GM19397 (cell line): ENCODE data around the gene CHCHD6.

Source experiments
- ATAC-seq: cut with Tn5 transposase; IDR thresholded peaks from one replicate; pipeline ENCODE4 v1.9.1; 2021; ENCODE audit warnings: mild to moderate bottlenecking, moderate library complexity; ENCODE audit not compliant: unreplicated experiment

Gene CHCHD6

DNA sequence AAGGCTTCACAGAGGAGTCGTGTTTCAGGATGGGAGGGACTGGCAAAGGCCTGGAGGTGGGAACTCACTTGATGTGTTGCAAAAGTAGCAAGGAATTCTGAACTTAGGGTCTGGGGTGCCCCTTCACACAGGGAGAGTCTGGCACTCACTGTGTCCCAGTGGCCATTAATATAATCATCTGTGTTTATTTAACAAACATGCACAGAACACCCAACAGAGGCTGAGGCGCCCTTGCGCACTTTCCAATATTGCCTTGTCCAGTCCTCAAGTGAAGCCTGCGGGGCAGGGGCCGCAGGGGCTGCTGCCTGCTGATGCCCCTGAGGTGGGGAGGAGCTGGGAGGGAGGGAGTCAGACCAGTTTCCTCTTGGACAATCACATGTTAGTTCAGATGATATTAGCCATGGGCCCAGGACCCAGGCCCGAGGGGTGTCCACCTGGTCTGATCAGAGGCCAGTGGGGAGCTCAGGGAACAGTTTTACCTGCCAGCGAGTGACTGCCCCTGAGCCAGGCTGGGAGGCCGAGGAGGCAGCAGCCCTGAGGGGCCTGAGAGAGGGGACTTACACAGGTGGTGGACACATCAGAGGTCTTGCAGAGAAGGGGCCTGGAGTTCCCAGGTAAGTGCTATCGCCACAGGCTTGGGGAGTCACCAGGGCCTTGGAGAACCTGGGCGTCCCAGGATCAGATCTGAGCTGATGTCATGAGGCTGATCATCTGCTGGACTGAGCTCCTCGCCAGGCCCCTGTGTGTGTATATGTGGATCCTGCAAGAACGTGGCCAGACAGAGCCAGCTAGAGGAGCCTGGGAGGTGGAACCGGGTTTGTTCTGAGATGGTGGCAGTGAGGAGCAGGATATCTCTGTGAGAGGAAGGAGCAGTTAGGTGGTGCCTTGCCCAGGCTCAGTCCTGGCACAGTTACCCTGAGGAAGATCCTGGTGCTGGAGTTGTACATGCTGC lies 35.3 kb upstream of the CHCHD6 start:
- ATAC-seq: no peak

DNA sequence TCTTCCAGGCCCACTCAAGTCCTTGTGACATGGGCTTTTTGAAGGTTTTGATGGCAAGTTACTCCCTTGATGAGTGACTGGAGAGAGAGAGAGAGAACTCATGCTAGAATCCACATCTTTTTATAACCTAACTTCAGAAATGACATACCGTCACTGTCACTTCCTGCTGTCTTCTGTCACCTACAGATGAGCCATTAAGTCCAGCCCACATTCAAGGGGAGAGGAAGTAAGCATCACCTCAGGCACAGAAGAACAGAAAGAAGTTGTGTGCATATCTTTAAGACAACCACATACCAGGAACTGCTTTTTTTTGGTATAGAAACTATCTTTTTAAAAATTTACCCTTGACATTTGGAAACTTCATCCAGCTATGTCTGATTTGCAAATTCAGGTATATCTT lies 32.5 kb upstream of the CHCHD6 start:
- ATAC-seq: no peak

DNA sequence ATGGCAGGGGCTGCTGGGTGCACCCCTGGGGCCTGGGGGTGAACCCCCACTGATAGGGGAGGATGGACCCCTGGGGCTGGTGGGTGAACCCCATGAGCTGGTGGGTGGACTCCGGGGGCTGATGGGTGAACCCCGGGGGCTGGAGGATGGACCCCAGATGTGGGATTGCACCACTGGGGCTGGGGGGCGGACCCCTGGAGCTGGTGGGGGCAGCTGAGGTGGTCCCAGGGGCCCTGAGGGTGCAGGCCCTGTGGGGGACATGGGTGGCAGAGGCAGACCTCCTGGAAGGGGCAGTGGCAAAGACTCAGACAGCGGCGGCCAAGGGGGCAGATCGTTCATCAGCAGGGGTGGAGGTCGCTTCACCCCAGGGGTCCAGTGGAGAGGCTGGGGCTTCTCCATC lies 31.7 kb upstream of the CHCHD6 start:
- ATAC-seq: no peak

DNA sequence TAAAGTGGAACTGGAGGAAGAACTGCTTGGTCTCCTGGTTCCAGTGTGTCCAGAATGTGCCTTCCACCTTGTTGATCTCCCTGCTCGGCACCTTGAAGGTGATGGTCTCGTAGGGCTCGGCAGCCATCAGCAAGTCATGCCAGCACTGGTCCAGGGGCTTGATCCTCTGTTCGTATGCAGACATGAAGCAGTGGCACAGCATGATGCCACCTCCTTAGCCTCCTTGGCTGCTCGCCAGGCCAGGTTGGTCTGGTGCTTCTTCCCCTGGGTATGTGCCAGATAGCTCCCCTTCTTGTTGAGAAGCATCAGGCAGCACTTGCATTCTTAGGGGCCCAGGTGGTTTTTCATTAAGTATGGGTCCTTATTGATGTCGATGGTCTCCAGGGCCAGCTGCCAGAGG lies 31.3 kb upstream of the CHCHD6 start:
- ATAC-seq: no peak

DNA sequence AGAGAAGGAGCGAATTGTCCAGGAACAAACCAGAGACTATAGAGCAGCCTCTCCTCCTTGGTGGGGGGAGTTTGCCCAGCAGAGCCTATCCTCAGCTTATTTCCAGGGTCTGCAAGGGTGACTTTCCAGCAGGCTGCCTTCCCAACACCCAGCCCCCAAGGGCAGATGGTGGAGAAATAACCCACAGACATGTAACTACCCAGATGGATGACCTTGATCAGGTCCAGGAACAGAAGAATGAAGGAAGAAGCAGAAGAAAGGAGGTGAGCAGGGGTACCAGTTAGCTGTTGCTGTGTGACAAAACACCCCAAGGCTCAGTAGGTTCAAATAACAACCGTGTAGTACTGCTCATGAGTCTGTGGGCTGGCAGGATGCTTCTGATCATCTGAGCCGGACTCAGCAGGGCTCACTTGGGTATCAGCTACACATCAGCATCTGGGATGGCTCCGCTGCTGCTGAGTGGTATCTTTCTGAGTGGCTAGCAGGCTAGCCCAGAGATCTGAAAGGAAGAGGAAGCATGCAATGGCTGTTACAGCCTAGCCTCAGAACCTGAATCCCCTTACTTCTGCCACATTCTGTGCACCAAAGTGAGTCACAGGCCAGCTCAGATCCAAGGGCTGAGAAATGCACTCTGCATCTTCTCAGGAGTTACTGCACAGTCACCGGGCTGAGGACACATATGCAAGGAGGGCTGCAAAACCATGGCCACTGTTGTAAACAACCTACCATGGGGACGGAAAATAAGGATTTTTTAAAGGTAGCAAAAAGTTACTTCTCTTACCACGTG lies 26.9 kb upstream of the CHCHD6 start:
- ATAC-seq: no peak

DNA sequence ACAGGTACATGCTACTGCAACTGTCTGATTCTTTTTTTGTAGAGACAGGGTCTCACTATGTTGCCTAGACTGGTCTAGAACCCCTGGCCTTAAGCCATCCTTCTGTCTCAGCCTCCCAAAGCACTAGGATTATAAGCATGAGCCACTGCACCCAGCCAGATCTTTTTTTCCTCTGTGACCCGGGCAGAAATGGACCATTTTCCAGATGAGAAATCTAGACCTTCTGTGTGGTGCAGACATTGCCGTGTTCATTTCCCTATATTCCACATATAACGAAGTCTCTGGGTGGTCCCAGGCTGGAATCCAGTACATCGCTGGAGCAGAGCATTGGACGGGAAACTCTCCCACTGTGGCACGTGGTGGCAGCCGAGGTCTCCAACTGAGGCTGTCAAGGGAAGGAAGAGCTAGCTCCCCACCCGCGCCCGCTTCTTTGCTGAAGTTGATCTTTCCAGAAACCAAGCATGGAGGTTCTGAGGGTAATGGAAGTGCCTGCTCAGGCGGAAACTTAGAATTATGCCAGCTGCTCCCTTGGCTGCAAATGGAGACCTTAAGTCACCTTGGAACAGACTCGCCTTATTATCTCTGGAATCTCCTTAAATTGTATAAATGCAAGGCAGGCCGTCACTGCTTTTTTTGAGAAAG lies 26.1 kb upstream of the CHCHD6 start:
- no peak for ATAC-seq

DNA sequence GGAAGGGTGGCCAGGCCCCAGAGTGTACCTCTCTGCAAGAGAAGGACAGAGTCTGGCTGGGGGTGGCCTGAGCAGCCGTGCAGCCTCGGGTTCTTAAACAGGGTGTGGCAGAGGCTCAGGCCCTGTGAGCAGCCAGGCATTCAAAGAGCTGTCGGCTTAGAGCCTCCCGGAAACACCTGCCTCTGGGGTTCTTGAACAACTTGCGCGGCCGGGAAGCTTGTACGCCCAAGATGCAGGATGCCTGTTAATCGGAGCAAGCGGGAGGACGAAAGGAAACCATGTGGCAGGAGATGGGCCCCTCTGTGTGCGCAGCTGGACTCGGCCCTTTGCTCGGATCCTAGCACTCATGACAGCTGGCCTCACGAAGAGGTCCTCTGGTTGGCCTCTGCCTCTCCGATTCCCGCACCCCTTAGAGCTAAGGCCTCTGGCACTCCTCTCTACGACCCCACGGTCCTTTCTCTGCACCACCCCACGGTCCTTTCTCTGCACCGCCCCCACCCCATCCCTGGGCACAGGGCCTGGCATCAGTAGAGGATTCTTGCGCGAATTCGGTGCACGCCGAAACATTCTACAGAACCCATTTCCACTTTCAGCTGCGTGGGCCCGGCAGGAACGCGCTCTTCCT lies 25.2 kb upstream of the CHCHD6 start:
- no peak for ATAC-seq

DNA sequence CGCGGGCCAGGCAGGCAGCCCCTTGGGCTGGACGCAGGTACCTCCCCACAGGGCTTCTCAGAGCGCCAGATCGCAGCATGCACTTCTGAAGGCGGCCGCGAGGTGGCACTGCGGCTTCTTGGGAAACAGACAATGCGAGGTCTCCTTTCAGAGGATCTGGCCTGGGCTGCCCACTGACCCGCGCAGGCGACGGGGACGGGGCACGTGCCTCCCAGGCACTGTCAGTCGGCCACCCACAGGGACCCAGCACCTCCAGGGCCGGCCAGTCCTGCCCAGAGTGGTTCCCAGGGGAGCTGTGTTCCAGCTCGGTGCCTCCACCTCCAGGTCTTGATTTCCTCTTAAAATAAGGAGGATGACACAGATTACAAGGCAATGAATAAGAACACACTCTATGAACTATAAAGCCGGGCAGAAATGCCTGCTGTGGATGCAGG lies 24.7 kb upstream of the CHCHD6 start:
- ATAC-seq: no peak

DNA sequence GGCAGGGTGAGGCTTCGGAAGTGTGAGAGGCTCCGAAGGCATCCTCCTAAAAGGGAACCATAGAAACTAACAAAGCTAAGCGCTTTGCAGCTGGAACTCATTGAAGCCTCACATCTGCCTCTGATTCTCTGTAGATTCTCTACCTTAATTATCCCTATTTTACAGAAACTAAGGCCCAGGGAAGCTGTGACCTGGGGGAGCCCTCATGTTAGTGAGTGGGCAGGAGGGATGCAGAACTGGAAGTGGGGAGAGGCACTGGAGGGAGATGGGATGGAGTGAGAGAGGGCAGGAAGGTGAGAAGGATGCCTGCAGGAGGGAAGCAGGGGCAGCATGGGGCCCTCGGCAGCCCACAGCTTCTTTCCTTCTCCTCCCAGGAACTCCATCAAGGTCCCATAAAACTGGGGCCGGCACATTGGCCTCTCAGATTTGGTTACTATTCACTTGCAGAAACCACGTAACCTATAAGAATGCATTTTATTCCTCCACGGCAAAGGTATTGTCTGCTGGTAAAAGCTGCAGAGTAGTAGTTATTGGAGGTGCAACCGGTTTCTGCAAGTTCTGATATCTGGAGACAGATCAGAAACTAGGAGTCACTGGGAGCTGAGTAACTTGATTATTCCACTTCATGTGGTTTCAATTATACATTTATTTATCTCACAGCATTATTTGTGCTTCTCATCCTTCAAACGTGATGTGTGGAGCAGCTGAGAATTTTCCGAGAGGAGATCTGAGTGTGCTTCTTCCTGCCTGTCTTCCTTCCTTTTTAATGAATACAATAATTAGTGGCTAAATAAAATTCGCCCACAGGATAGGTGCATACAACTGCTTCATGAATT lies 24.0 kb upstream of the CHCHD6 start:
- ATAC-seq: no peak

DNA sequence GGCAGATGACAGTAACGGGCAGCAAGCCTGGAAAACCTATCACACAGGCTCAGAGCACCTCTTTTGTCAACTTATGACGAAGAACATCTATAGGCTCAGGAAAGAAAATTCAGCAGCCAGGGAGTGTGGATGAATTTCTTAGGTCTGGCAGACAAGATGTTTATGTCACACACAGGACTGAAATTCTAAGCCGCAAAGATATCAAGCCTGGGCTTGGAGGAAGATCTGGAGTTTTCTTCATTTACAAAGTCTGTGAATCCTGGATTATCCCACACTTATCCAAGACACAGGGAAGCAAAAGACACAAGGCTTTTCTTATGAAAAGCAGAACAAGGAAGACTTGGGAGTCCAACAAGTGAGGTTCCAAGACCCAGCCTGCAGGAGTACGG lies 23.4 kb upstream of the CHCHD6 start:
- ATAC-seq: no peak

DNA sequence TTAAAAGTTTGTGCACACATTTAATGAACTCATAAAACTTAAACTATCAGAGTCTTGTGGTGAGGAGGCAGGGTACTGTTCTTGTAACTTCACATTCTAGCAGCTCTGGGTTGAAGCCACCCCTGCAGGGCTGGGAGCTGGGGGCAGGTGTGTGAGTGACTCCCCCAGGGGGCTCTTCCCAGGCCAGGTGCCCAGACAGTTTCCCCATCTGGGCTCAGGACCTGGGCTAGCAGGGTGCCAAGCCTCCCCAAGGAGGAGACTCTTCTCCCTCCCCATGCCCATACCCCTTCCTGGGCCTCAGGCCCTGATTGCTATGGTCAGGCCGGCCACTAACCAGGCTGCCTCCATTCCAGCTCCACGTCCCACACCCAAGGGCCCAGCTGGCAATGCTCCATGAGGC lies 22.0 kb upstream of the CHCHD6 start:
- ATAC-seq: no peak

DNA sequence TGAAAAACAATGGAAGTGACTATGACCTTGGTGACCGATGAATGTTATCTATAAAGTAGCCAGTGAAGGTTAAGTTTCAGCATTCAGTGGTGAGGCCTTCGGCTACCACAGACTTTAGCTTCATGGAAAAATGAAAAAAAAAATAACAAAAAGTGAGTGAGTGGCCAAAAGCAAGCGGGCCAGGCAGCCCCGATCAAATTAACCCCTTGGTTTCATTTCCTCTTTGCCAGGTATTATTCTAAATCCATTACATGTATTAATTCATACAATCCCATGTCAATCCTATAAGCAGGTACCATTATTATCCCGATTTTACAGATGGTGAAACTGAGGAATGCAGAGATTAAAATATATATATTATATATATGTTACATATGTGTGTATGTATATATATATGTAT lies 21.0 kb upstream of the CHCHD6 start:
- ATAC-seq: no peak

DNA sequence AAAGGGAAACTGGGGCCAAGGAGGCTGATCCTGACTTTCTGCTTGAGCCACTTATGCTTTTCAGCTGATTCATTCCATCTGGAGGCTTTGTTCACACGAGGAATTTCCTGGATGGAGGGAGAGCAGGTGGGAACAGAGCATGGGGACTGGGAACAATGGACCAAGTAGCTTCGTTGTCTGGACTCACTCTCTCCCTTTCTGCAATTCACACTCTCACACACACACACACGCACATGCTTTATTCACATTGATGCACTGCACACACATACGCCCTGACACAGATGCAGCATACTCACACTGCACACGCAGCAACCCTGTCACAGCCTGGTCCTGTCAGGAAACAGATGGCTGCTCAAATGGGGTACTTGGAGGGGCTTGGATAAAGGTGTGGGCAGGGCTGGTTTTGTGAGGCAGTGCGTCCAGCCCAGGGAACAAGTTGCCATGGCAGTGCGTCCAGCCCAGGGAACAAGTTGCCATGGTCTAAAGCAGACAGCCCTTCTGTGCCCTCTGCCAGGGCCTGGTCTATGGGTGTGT lies 19.8 kb upstream of the CHCHD6 start:
- ATAC-seq: no peak

DNA sequence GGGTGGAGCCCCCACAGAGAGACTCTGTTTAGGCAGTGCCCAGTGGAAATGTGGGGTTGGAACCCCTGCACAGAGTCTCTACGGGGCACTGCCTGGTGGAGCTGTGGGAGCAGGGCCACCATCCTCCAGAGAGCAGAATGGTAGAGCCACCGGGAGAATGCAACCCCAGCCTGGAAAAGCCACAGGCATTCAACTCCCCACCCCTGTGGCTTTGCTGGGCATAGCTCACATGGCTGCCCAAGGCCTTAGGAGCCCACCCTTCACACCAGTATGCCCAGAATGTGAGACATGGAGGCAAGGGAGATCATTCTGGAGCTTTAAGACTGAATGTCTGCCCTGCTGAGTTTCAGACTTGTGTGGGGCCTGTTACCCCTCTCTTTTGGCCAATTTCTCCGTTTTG lies 19.0 kb upstream of the CHCHD6 start:
- ATAC-seq: no peak

DNA sequence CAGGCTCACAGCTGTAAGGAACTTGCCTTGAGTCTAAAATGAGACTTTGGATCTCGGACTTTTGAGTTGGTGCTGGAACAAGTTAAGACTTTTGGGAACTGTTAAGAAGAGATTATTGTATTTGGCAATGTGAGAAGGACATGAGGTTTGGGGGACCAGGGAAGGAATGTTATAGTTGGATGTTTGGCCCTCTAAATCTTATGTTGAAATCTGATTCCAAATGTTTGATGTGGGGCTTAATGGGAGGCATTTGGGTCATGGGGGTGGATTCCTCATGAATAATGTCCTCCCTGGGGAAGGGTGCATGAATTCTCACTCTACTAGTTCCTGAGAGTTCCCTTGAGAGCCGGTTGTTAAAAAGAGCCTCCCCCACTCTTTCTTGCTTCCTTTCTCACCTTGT lies 18.5 kb upstream of the CHCHD6 start:
- ATAC-seq: no peak

DNA sequence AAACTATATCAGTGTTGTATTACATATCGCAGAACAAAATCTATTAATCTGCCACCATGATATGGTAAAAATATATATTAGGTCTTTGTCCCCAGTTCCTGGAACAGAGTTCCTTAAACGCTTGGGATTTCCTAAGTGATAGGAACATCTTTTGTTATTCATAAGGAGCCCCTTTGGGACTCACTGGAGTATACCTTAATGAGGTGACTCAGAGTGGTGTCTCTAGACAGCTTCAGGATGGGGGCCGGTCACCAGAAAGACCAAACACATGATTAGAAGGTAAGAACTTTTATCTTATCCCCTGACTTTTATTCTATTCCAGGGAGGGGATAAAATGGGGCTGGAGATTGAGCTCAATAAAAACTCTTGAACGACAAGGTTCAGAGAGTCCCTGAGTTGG lies 12.3 kb upstream of the CHCHD6 start:
- ATAC-seq: no peak

DNA sequence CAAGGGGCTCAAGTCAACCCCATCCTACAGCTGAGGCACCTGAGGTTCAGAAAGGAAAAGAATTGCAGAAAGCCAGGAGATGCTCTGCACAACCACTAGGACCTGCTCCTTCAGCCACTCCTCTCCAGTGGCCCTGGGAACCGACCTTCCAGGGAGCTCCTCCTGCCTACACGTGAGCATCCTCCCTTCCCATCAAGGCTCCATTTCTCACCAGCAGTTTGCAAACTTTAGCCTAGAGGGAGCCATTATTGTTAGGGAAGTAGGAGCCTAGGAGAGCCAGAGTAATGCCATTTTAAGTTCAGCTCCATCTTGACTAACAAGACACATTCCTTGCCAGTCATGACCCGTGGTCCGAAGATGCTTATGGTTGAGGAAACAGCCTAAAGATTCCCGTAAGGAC lies 11.2 kb upstream of the CHCHD6 start:
- ATAC-seq: no peak

DNA sequence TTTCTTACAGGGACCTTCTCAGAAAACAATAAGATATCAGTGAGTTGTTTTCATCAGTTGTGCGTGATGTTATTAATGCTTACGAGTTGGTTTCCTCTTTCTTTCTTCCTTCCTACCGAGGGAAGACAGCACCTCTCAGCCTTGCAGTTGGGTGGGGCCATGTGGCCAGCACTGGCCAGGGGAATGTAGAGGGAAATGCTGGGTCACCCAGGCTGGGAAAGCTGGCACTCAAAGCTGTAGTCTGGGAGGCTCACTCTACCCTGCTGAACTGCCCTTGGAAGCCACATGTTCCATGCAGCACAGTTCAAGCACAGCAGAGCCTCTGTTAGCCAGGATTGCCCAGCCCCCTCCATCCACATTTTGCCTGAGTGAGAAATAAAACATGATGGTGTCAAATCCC lies 10.1 kb upstream of the CHCHD6 start:
- ATAC-seq: no peak

DNA sequence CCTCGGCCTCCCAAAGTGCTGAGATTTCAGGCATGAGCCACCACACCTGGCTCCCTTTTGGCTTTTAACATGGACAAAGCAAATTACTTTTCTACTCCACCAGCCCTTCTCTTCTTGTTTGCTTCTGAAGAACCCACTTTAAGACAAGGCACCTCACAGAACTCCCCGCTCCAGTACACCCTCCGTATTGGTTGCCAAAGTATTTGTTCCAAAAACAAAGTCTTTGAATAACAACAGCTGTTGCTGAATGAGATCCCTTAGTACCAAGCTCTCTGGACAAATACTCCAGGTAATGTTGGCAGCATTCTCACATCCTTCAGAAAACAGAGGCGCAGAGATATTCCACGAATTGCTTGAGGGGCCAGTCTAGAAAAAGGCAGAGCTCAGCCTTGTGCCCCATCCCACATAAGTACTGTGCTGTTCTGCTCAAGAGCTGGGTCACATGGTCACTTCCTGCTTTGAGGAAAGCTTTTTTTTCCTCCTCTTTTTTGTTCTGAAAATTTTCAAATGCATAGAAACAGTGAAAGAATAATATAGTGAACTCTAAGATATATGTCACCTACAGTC lies 7.3 kb upstream of the CHCHD6 start:
- ATAC-seq: no peak

DNA sequence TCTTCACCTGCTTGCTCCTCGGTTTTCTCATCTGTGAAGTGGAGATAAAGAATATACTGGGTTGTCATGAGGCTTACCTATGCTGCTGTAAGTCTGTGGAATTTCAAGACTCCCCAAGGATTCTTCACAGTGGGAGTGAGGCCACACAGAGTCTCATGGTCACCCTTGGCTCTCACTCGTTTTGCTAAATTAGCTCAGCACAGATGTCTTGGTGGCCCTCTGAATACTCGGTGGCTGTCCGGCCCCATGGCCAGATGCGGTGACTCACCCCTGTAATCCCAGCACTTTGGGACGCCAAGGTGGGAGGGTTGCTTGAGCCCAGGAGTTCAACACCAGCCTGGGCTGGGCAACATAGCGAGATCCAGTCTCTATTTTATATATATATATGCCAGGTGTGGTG lies 5.0 kb upstream of the CHCHD6 start:
- no peak for ATAC-seq
